SU-DHL-6 (cell line): ENCODE measurements around the gene PTGER3.

ENCODE experiments used
- EZH2phosphoT487 ChIP-seq: fragments of 200-600 bp; sonication (generic), shearing (Covaris generic); conservative IDR thresholded peaks from 2 replicates; pipeline ENCODE4 v1.6.1; 2018; ENCODE audit warnings: mild to moderate bottlenecking, antibody characterized with exemption, low read length, moderate library complexity, mixed read lengths
- TF ChIP-seq, protein P1 (sequence below): fragments of 200-600 bp; sonication (generic); IDR thresholded peaks from one replicate; pipeline ENCODE4 v1.5.1; 2017; ENCODE audit warnings: antibody characterized with exemption, mild to moderate bottlenecking, low read length, moderate library complexity; ENCODE audit not compliant: insufficient read depth, poor library complexity, severe bottlenecking

DNA sequence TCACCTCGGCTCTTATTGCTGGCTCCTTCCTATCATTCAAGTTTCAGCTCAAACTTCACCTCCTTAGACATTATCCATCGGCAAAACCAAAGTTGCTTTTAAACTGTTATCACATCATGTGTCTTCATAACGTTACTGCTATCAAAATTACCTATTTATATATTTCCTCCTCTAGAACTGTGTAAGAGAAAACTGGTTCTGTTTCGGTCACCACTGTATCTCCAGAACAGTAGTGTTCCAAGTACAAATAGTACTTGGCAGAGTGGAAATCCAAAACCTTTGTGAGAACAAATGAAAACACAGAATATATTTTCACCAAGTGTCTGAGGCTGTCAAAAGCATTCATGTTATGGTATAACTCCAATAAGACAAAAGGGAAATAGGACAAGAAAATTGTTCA is 24.1 kb upstream of the PTGER3 start:
- TF ChIP-seq, protein P1, sequence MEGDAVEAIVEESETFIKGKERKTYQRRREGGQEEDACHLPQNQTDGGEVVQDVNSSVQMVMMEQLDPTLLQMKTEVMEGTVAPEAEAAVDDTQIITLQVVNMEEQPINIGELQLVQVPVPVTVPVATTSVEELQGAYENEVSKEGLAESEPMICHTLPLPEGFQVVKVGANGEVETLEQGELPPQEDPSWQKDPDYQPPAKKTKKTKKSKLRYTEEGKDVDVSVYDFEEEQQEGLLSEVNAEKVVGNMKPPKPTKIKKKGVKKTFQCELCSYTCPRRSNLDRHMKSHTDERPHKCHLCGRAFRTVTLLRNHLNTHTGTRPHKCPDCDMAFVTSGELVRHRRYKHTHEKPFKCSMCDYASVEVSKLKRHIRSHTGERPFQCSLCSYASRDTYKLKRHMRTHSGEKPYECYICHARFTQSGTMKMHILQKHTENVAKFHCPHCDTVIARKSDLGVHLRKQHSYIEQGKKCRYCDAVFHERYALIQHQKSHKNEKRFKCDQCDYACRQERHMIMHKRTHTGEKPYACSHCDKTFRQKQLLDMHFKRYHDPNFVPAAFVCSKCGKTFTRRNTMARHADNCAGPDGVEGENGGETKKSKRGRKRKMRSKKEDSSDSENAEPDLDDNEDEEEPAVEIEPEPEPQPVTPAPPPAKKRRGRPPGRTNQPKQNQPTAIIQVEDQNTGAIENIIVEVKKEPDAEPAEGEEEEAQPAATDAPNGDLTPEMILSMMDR, result no peak
- TF ChIP-seq EZH2phosphoT487, result no peak
